Endothelial cell of umbilical vein (primary cell): ENCODE data around the gene ALG12. TPM values are rescaled to one million over a fixed set of nuclear protein-coding genes. Genes with fewer than 3 reads are reported as not detected.

ENCODE experiments used
- BruUV-seq: library from RNA; stranded (reverse); fragments of 400-500 nt; replicated peaks from 2 replicates; lab custom pipeline; 2021; lab: Mats Ljungman, UMichigan
- CTCF ChIA-PET: fragments of 300-600, 350-600 bp; sonication (Branson Sonifier 250); formaldehyde crosslinking; loops from one replicate; lab custom pipeline; 2021; ENCODE audit warnings: antibody characterized with exemption, inconsistent platforms; lab: Charles Lee
- POLR2A ChIA-PET: fragments of 300-600, 350-600 bp; sonication (Branson Sonifier 250); formaldehyde crosslinking; loops from one replicate; lab custom pipeline; 2021; ENCODE audit warnings: antibody characterized with exemption, inconsistent platforms; lab: Charles Lee
- DNase-seq: peaks from one replicate; pipeline ENCODE4 v3.0.0-alpha.2; 2011; ENCODE audit warnings: low read depth, low spot score
- FAIRE-seq: peaks from 2 replicates; lab custom pipeline; 2011; peaks lifted over from hg19 to GRCh38; lab: Jason Lieb, UNC
- H2AFZ ChIP-seq: 2 replicates; pipeline ENCODE4 v1.6.0; 2012; ENCODE audit warnings: low read depth, low read length, control low read depth, inconsistent platforms
- H3K27ac ChIP-seq: 2 replicates; pipeline ENCODE4 v1.5.1; 2011; ENCODE audit warnings: low read depth, mild to moderate bottlenecking, control low read depth, low read length, moderate library complexity; ENCODE audit not compliant: insufficient read depth
- H3K27me3 ChIP-seq, 2 experiments: 2 replicates each; pipeline versions ENCODE4 v1.6.0 to v1.6.1; 2011; ENCODE audit warnings: low read length in 2 of 2, mixed read lengths in 1 of 2; ENCODE audit not compliant: control insufficient read depth in 2 of 2, insufficient read depth in 2 of 2
- H3K36me3 ChIP-seq, 2 experiments: 2 replicates in 1 of 2; 3 replicates in 1 of 2; pipeline ENCODE4 v1.5.1; 2011; ENCODE audit warnings: low read length in 2 of 2, mild to moderate bottlenecking in 1 of 2, moderate library complexity in 1 of 2; ENCODE audit not compliant: control insufficient read depth in 2 of 2, insufficient read depth in 2 of 2; ENCODE audit errors: extremely low read depth in 1 of 2
- H3K4me1 ChIP-seq: 3 replicates; pipeline ENCODE4 v1.5.1; 2011; ENCODE audit warnings: mild to moderate bottlenecking, low read length; ENCODE audit not compliant: control insufficient read depth, insufficient read depth; ENCODE audit errors: extremely low read depth
- H3K4me2 ChIP-seq: 2 replicates; pipeline ENCODE4 v1.6.1; 2011; ENCODE audit warnings: low read length, control low read depth, mixed read lengths; ENCODE audit not compliant: insufficient read depth
- H3K4me3 ChIP-seq, 3 experiments: fragments of 200-600 bp in 1 of 3; sonication (generic), shearing (Covaris generic) in 1 of 3; replicated peaks in 1 of 3; 2 replicates each; pipeline ENCODE4 v1.5.1; 2011 to 2016; ENCODE audit warnings: control low read depth in 3 of 3, low read length in 3 of 3, mild to moderate bottlenecking in 2 of 3, inconsistent platforms in 1 of 3, low read depth in 1 of 3, moderate library complexity in 1 of 3; ENCODE audit not compliant: insufficient read depth in 1 of 3
- H3K79me2 ChIP-seq: 2 replicates; pipeline ENCODE4 v1.6.0; 2012; ENCODE audit warnings: low read length, inconsistent platforms; ENCODE audit not compliant: control insufficient read depth, insufficient read depth
- H3K9ac ChIP-seq: replicated peaks from 2 replicates; pipeline ENCODE3; 2011; ENCODE audit warnings: low read length, control low read depth; ENCODE audit not compliant: insufficient read depth; ENCODE audit errors: extremely low read depth
- H3K9me1 ChIP-seq: replicated peaks from 3 replicates; pipeline ENCODE4 v1.6.0; 2011; ENCODE audit warnings: mild to moderate bottlenecking, low read length; ENCODE audit not compliant: control insufficient read depth, insufficient read depth; ENCODE audit errors: extremely low read depth
- H3K9me3 ChIP-seq: replicated peaks from 2 replicates; pipeline ENCODE4 v1.5.1; 2012; ENCODE audit warnings: low read length, inconsistent platforms; ENCODE audit not compliant: control insufficient read depth, insufficient read depth
- H4K20me1 ChIP-seq: replicated peaks from 2 replicates; pipeline ENCODE3; 2011; ENCODE audit warnings: mild to moderate bottlenecking, low read length; ENCODE audit not compliant: control insufficient read depth, insufficient read depth; ENCODE audit errors: extremely low read depth
- CTCF ChIP-seq, 2 donors: IDR thresholded peaks; 1 replicate in 1 of 2; 2 replicates in 1 of 2; pipeline ENCODE4 v1.5.1; 2011; ENCODE audit warnings: low read length in 2 of 2, mild to moderate bottlenecking in 2 of 2, moderate library complexity in 2 of 2, control low read depth in 1 of 2, inconsistent platforms in 1 of 2, low read depth in 1 of 2; ENCODE audit not compliant: insufficient read depth in 1 of 2; ENCODE audit errors: extremely low read depth in 1 of 2
- EZH2 ChIP-seq: IDR thresholded peaks from 2 replicates; pipeline ENCODE4 v1.6.1; 2012; ENCODE audit warnings: borderline replicate concordance, low read depth, mild to moderate bottlenecking, moderate library complexity, low read length, inconsistent platforms; ENCODE audit not compliant: severe bottlenecking
- FOS ChIP-seq: IDR thresholded peaks from 2 replicates; pipeline ENCODE4 v1.6.1; 2011; ENCODE audit warnings: mild to moderate bottlenecking, low read length, moderate library complexity, borderline replicate concordance; ENCODE audit not compliant: insufficient read depth
- GATA2 ChIP-seq: IDR thresholded peaks from 2 replicates; pipeline ENCODE4 v1.7.0; 2011; ENCODE audit warnings: low read depth, mild to moderate bottlenecking, moderate library complexity, mixed read lengths, low read length; ENCODE audit not compliant: insufficient read length, insufficient read depth
- JUN ChIP-seq: IDR thresholded peaks from 2 replicates; pipeline ENCODE4 v1.6.1; 2011; ENCODE audit warnings: borderline replicate concordance, low read depth; ENCODE audit not compliant: insufficient read length, insufficient read depth
- MAX ChIP-seq: IDR thresholded peaks from 2 replicates; pipeline ENCODE4 v1.6.1; 2011; ENCODE audit not compliant: insufficient read depth, insufficient read length
- MYC ChIP-seq: IDR thresholded peaks from one replicate; pipeline ENCODE4 v1.6.1; 2011; ENCODE audit warnings: mild to moderate bottlenecking, low read depth, low read length
- POLR2A ChIP-seq: IDR thresholded peaks from 2 replicates; pipeline ENCODE4 v1.6.1; 2012; ENCODE audit warnings: low read depth, mild to moderate bottlenecking, control low read depth, low read length
- POLR2AphosphoS5 ChIP-seq: IDR thresholded peaks from 2 replicates; pipeline ENCODE4 v1.6.1; 2012; ENCODE audit warnings: low read depth, mild to moderate bottlenecking, control low read depth, low read length, moderate library complexity; ENCODE audit not compliant: insufficient read depth
- dilution Hi-C: fragments of 300-500 bp; cut with MboI; formaldehyde crosslinking; loops from one replicate; pipeline ENCODE4 v1.15.0; 2019; ENCODE audit warnings: low sequenced_read_pairs; ENCODE audit not compliant: extremely low pct_ligation_motif_present
- intact Hi-C: fragments of 100-400 bp; cut with micrococcal nuclease; formaldehyde crosslinking; loops from one replicate; pipeline ENCODE4 v1.10.0; 2022
- polyA plus RNA-seq, 4 experiments: library from polyadenylated mRNA; depleted of rRNA in 3 of 4; stranded (reverse) in 3 of 4; unstranded in 1 of 4; fragments of >200 nt; gene quantifications; 2 replicates each; pipeline versions ENCODE4 v1.2.1 to v1.2.3, GENCODE V29; 2011 to 2012; ENCODE audit warnings: missing spikeins in 1 of 4
- total RNA-seq: library from RNA; stranded (reverse); gene quantifications from 2 replicates; pipeline ENCODE4 v1.2.3, GENCODE V29; 2021

The ALG12 gene
- total and polyA plus RNA-seq, 2 donors (not counting 3 experiments of a cell fraction or from before 2014, with no cell fraction given) = 14.6 to 18.0 TPM

GRCh38 chr22:49894322-49895054, 23.8 kb downstream of the ALG12 start:
- TF ChIP-seq FOS = no peak
- Histone ChIP-seq H3K36me3 (peaks cover 0 to 7% of the 10 kb centered on the region in 2 experiments), H4K20me1 (no peaks in the 10 kb centered on the region), H3K9me3 (no peaks in the 10 kb centered on the region), H3K9me1 (no peaks in the 10 kb centered on the region), H3K4me2 (no peak overlapping the region), H3K27ac (no peak overlapping the region), H3K4me1 (no peaks in the 10 kb centered on the region), H3K9ac (no peak overlapping the region), H3K27me3 (no peaks in the 10 kb centered on the region), H3K4me3 (no peak overlapping the region), H3K79me2 (no peaks in the 10 kb centered on the region), H2AFZ (no peak overlapping the region)
- ChIA-PET CTCF (no interaction called here), POLR2A (no interaction called here)
- dilution Hi-C loops = no loop called here
- intact Hi-C loops = no loop called here
- no peak for DNase-seq
- no peak for FAIRE-seq
- BruUV-seq = no TSS peak

GRCh38 chr22:49893025-49893424, 25.2 kb downstream of the ALG12 start:
- Histone ChIP-seq H3K4me1 (no peaks in the 10 kb centered on the region), H3K27ac (no peak overlapping the region), H3K79me2 (peaks cover 7% of the 10 kb centered on the region), H3K9ac (no peak overlapping the region), H3K36me3 (peaks cover 4 to 15% of the 10 kb centered on the region in 2 experiments), H2AFZ (no peak overlapping the region), H3K27me3 (no peaks in the 10 kb centered on the region), H3K4me2 (no peak overlapping the region), H3K9me3 (no peaks in the 10 kb centered on the region), H3K4me3 (no peak overlapping the region), H4K20me1 (no peaks in the 10 kb centered on the region), H3K9me1 (no peaks in the 10 kb centered on the region)
- dilution Hi-C loops = no loop called here
- TF ChIP-seq GATA2 (no peak), POLR2A (no peak), EZH2 (no peak), MAX (no peak), MYC (no peak), JUN (no peak), POLR2AphosphoS5 (no peak), FOS (no peak), CTCF (IDR thresholded peaks at IDR 0.05; ENCODE audit: extremely low read depth in 1 of 2, insufficient read depth in 1 of 2, low read depth in 1 of 2, low read length in 2 of 2) (no peak)
- DNase-seq (no peak), FAIRE-seq (no peak)
- CTCF ChIA-PET = no interaction called here
- intact Hi-C loops = no loop called here
- BruUV-seq = no TSS peak
- POLR2A ChIA-PET = no interaction called here
